Skeletal muscle tissue (tissue), 4 donors: ENCODE measurements around the gene MAGI1. TPM values are rescaled to one million over a fixed set of nuclear protein-coding genes. Genes with fewer than 3 reads are reported as not detected.
"Not testable (repeated sequence)": the region's sequence is repeated elsewhere in the genome, so short reads cannot be mapped to it uniquely, and the experiment has no call there.

ENCODE experiments used
- H3K27ac ChIP-seq: one replicate; pipeline ENCODE4 v1.7.0; 2013; ENCODE audit warnings: mild to moderate bottlenecking, low read depth, low read length, inconsistent platforms
- H3K27me3 ChIP-seq, 3 donors: one replicate each; pipeline ENCODE4 v1.7.0; 2013; ENCODE audit warnings: low read length in 3 of 3; ENCODE audit not compliant: control insufficient read depth in 3 of 3, insufficient read depth in 3 of 3
- H3K36me3 ChIP-seq, 3 donors: one replicate each; pipeline ENCODE4 v1.7.0; 2013; ENCODE audit warnings: low read length in 3 of 3; ENCODE audit not compliant: control insufficient read depth in 3 of 3, insufficient read depth in 3 of 3
- H3K4me1 ChIP-seq, 3 donors: one replicate each; pipeline ENCODE4 v1.7.0; 2013; ENCODE audit warnings: low read length in 3 of 3, mild to moderate bottlenecking in 3 of 3; ENCODE audit not compliant: control insufficient read depth in 3 of 3, insufficient read depth in 3 of 3
- H3K4me3 ChIP-seq, 3 donors: one replicate each; pipeline ENCODE4 v1.7.0; 2013; ENCODE audit warnings: low read length in 3 of 3
- H3K9ac ChIP-seq, 3 donors: one replicate each; pipeline ENCODE4 v1.7.0; 2013; ENCODE audit warnings: low read length in 3 of 3, mild to moderate bottlenecking in 3 of 3, moderate library complexity in 2 of 3, low read depth in 1 of 3
- H3K9me3 ChIP-seq, 3 donors: one replicate each; pipeline ENCODE4 v1.7.0; 2013; ENCODE audit warnings: low read length in 3 of 3; ENCODE audit not compliant: control insufficient read depth in 3 of 3
- total RNA-seq: library from RNA; depleted of rRNA; stranded (reverse); fragments of >200 nt; gene quantifications from one replicate; pipeline ENCODE4 v1.2.3, GENCODE V29; 2014
- donor health status: Osteomylitis.

MAGI1 gene
- total RNA-seq, 1 donor from 2014 or later = 23.5 TPM

GRCh38 chr3:65729555-65729954 is 309.2 kb downstream of the MAGI1 start:
- Histone ChIP-seq H3K27me3 (no peaks in the 10 kb centered on the region), H3K36me3 (no peaks in the 10 kb centered on the region), H3K4me3 (no peak overlapping the region), H3K9me3 (no peaks in the 10 kb centered on the region), H3K9ac (no peak overlapping the region), H3K27ac (no peak overlapping the region), H3K4me1 (peaks cover 13 to 15% (median 14%) of the 10 kb centered on the region in 3 donors)

- Histone ChIP-seq H3K36me3 (no peaks in the 10 kb centered on the region), H3K27me3 (no peaks in the 10 kb centered on the region), H3K9ac (no peak overlapping the region), H3K9me3 (no peaks in the 10 kb centered on the region), H3K27ac (no peak overlapping the region), H3K4me3 (no peak overlapping the region), H3K4me1 (peaks cover 13 to 15% (median 14%) of the 10 kb centered on the region in 3 donors)
Measured at GRCh38 chr3:65728138-65728537, 310.6 kb downstream of the MAGI1 start.

GRCh38 chr3:65723985-65724384 is 314.7 kb downstream of the MAGI1 start:
- Histone ChIP-seq H3K36me3 (no peaks in the 10 kb centered on the region), H3K9ac (no peak overlapping the region), H3K27ac (no peak overlapping the region), H3K9me3 (no peaks in the 10 kb centered on the region), H3K4me3 (no peak overlapping the region), H3K27me3 (no peaks in the 10 kb centered on the region), H3K4me1 (no peaks in the 10 kb centered on the region)

- Histone ChIP-seq H3K27me3 (no peaks in the 10 kb centered on the region), H3K4me1 (no peaks in the 10 kb centered on the region), H3K9ac (no peak overlapping the region), H3K36me3 (no peaks in the 10 kb centered on the region), H3K27ac (no peak overlapping the region), H3K9me3 (no peaks in the 10 kb centered on the region), H3K4me3 (no peak overlapping the region)
Measured at GRCh38 chr3:65723011-65723410, 315.7 kb downstream of the MAGI1 start.

- no peak overlapping the region for H3K27ac ChIP-seq
- no peak overlapping the region for H3K4me3 ChIP-seq
- no peaks in the 10 kb centered on the region for H3K4me1 ChIP-seq
- no peaks in the 10 kb centered on the region for H3K9me3 ChIP-seq
- no peaks in the 10 kb centered on the region for H3K27me3 ChIP-seq
- H3K9ac ChIP-seq = no peak overlapping the region
- no peaks in the 10 kb centered on the region for H3K36me3 ChIP-seq
Measured at GRCh38 chr3:65720989-65721737, 317.6 kb downstream of the MAGI1 start.

- not testable (repeated sequence) for H3K4me1 ChIP-seq, H3K9me3 ChIP-seq, H3K27me3 ChIP-seq, H3K4me3 ChIP-seq, H3K36me3 ChIP-seq, H3K9ac ChIP-seq, H3K27ac ChIP-seq
Measured at GRCh38 chr3:65719639-65720038, 319.1 kb downstream of the MAGI1 start.

GRCh38 chr3:65717676-65718346 is 320.9 kb downstream of the MAGI1 start:
- Histone ChIP-seq H3K27me3 (no peaks in the 10 kb centered on the region), H3K9ac (no peak overlapping the region), H3K36me3 (no peaks in the 10 kb centered on the region), H3K4me3 (no peak overlapping the region), H3K4me1 (peaks cover 4 to 7% (median 6%) of the 10 kb centered on the region in 3 donors), H3K27ac (no peak overlapping the region), H3K9me3 (no peaks in the 10 kb centered on the region)

- H3K36me3 ChIP-seq = no peaks in the 10 kb centered on the region
- no peaks in the 10 kb centered on the region for H3K9me3 ChIP-seq
- peaks cover 4 to 7% (median 6%) of the 10 kb centered on the region in 3 donors for H3K4me1 ChIP-seq
- H3K9ac ChIP-seq = no peak overlapping the region
- H3K27me3 ChIP-seq = no peaks in the 10 kb centered on the region
- no peak overlapping the region for H3K4me3 ChIP-seq
- no peak overlapping the region for H3K27ac ChIP-seq
Measured at GRCh38 chr3:65716071-65716751, 322.5 kb downstream of the MAGI1 start.

- peaks cover 4 to 7% (median 6%) of the 10 kb centered on the region in 3 donors for H3K4me1 ChIP-seq
- H3K9me3 ChIP-seq = no peaks in the 10 kb centered on the region
- H3K4me3 ChIP-seq = no peak overlapping the region
- H3K36me3 ChIP-seq = no peaks in the 10 kb centered on the region
- no peak overlapping the region for H3K9ac ChIP-seq
- H3K27me3 ChIP-seq = no peaks in the 10 kb centered on the region
- no peak overlapping the region for H3K27ac ChIP-seq
Measured at GRCh38 chr3:65714134-65714533, 324.6 kb downstream of the MAGI1 start.

- Histone ChIP-seq H3K9me3 (no peaks in the 10 kb centered on the region), H3K27me3 (no peaks in the 10 kb centered on the region), H3K4me3 (no peak overlapping the region), H3K27ac (no peak overlapping the region), H3K9ac (no peak overlapping the region), H3K4me1 (peaks cover 4 to 7% (median 6%) of the 10 kb centered on the region in 3 donors), H3K36me3 (no peaks in the 10 kb centered on the region)
Measured at GRCh38 chr3:65713016-65713415, 325.7 kb downstream of the MAGI1 start.
